ENCODE results near the gene FILIP1L.

The FILIP1L gene

DNA sequence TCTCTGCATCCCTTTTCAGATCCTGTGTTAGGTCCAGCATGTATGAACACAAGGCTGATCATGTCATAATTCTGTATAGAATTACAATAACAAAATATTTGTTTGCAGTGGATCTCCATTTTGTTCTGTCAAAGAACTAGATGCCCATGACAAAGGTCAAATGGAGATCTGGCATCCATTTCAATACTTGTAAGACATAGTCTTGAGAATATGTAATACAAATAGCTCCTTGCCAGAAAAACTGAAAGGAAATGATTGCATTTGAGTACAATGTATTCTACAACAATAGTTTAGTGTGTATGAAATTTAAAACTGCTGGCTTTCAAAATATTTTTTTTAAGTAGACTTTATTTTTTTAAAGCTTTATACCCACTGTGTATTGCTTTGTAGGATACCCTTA, 195.6 kb downstream of the FILIP1L start:
- TF ChIP-seq CTCF (IDR thresholded peaks at IDR 0.05): no peak

DNA sequence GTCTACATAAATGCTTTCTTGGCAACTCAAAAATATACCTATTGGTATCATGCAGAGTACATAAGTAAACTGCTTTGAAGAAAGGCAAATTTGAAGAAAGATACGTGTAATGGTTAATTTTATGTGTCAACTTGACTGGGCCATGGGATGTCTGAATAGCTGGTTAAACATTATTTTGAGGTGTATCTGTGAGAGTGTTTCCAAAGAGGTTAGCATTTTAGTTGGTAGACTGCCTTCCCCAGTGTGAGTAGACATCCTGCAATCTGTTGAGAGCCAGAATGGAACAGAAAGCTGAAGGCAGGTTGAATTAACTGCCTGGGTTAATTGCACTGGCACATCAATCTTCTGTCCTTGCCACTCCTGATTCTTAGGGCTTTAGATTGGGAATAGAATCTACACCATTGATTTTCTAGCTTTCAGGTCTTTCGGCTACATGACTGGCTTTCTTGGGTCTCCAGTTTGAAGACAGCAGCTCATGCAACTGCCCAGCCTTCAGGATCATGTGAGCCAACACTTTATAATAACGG, 198.3 kb downstream of the FILIP1L start:
- TF ChIP-seq CTCF (IDR thresholded peaks at IDR 0.05): no peak

DNA sequence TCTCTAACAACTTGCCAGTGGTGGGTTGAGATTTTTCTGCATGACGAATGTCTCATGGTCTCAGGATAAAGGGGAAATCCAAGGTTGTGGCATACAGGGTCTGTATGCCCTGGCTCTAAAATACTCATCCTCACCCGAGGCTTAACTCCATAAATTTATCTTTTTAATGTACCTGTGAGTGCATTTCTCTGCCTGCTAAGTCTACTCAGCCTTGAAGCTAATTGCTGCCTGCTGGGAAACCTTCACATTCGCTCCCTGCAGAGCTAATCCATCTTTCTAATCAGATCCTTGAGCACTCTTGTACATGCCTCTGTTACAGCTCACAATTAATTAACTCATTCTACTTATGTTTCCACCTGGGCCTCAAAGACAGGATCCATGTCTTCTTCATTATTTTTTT, 202.9 kb downstream of the FILIP1L start:
- TF ChIP-seq CTCF (IDR thresholded peaks at IDR 0.05): no peak

DNA sequence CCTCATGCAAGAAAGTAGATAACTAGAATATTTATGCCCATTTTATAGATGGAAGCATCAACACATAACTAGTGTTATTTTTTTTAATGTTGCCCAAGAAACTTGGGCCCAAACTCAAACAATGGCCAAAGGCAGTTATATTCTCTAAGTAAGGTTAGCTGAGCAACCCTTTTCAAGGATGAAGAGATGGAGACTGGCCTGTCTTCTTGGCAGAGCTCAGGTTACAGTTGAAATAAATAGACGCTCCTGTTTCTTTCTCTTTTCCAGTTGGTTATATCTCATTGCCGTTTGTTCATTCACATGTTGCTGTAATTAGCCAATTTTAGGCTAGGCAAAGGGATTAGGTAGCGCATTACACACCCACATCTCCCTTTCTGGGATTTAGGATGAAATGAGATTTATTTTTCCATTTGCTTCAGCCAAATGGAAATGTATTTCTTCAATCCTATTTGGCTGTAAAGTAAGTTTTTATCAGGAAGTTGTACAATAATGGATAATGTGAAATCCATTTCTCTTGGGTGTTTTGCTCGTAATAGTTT, 203.5 kb downstream of the FILIP1L start:
- TF ChIP-seq CTCF (IDR thresholded peaks at IDR 0.05): no peak

GRCh38 chr3:99909714-99910495, 204.4 kb downstream of the FILIP1L start:
- TF ChIP-seq CTCF (IDR thresholded peaks at IDR 0.05): no peak

DNA sequence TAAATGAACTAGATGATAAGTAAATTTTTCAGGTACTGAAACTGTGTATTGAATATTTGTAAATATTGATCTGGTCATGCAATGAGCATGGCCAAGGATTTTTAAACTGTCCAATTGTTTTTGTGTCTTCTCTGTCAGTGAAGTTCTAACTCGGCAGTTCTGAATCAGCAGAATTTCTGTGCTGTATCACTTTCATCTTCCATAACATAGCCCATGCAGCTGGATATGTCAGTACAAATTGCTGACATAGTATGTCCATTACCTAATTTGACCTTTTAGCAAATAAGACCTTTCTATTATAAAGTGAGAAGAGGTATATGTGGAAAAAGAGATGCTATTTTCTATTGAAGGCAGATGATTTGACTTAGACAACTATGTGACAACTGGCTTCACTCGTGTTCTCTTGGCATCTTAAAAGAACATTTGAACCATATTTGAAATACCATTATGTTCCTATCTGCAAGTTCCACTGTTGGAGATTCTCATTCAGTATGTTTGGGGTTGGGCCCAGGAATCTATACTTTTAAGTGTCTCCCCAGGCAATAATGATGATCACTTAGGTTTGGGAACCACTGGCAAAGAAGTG, 206.2 kb downstream of the FILIP1L start:
- no peak for TF ChIP-seq CTCF (IDR thresholded peaks at IDR 0.05)

DNA sequence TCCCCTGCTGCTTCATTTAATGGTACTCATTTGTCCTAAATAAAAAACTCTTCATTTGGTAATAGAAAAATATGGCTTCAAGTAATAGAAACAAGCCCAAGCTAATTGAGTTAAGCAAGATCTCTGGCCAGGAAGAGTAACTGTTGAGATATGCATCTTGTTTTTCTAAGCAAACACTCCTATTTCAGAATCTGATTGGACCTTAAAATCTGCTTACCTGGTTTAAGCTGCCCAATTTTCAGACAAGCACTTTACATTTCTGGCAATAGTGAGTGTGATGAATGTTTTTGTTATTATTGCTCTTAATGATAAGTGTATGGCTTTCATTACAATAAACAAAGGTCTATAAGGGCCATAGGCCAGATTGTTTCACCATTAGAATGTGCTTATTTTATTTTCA, 210.4 kb downstream of the FILIP1L start:
- no peak for TF ChIP-seq CTCF (IDR thresholded peaks at IDR 0.05)
